Measurements from ENCODE around the gene CCL16.

- TF ChIP-seq CTCF (conservative IDR thresholded peaks at IDR 0.05 in 1 of 2, IDR thresholded peaks at IDR 0.05 in 1 of 2; ENCODE audit: extremely low read depth in 1 of 2, insufficient read depth in 1 of 2, low read depth in 1 of 2, low read length in 2 of 2): no peak
- TF ChIP-seq EZH2 (IDR thresholded peaks at IDR 0.05; ENCODE audit: borderline replicate concordance, low read length): no peak
These were observed 1.3 kb upstream of the CCL16 start for GRCh38 chr17:35982409-35983191.
